ENCODE measurements around the gene PHAX.

DNA sequence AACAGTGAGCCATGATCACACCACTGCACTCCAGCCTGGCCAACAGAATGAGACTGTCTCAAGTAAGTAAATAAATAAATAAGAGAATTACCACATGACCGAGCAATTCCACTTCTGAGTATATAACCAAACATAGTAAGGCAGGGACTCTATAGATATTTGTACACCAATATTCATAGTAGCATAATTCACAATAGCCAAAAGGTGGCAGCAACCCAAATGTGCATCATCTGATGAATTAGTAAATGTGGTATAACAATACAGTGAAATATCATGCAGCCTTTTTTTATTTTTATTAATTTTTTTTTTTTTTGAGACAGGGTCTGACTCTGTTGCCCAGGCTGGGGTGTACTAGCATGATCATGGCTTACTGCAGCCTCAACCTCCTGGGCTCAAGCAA is 38.8 kb upstream of the PHAX start:
- TF ChIP-seq CTCF (IDR thresholded peaks at IDR 0.05), result peak; percentile 13; the same call in 1 of the 2 replicates
- no peak for TF ChIP-seq POLR2AphosphoS5 (IDR thresholded peaks at IDR 0.05; ENCODE audit: low read depth, low read length)
- TF ChIP-seq, protein P1, sequence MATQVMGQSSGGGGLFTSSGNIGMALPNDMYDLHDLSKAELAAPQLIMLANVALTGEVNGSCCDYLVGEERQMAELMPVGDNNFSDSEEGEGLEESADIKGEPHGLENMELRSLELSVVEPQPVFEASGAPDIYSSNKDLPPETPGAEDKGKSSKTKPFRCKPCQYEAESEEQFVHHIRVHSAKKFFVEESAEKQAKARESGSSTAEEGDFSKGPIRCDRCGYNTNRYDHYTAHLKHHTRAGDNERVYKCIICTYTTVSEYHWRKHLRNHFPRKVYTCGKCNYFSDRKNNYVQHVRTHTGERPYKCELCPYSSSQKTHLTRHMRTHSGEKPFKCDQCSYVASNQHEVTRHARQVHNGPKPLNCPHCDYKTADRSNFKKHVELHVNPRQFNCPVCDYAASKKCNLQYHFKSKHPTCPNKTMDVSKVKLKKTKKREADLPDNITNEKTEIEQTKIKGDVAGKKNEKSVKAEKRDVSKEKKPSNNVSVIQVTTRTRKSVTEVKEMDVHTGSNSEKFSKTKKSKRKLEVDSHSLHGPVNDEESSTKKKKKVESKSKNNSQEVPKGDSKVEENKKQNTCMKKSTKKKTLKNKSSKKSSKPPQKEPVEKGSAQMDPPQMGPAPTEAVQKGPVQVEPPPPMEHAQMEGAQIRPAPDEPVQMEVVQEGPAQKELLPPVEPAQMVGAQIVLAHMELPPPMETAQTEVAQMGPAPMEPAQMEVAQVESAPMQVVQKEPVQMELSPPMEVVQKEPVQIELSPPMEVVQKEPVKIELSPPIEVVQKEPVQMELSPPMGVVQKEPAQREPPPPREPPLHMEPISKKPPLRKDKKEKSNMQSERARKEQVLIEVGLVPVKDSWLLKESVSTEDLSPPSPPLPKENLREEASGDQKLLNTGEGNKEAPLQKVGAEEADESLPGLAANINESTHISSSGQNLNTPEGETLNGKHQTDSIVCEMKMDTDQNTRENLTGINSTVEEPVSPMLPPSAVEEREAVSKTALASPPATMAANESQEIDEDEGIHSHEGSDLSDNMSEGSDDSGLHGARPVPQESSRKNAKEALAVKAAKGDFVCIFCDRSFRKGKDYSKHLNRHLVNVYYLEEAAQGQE (IDR thresholded peaks at IDR 0.05; ENCODE audit: insufficient read depth in 1 of 2, low read depth in 2 of 2, low read length in 1 of 2), result no peak
- no peak for TF ChIP-seq SIN3A (IDR thresholded peaks at IDR 0.05; ENCODE audit: borderline replicate concordance, insufficient read depth, low read depth, low read length)
